ENCODE results near the gene PET100.

GRCh38 chr19:7618771-7619510 is 10.7 kb upstream of the PET100 start:
- TF ChIP-seq POLR2A (IDR thresholded peaks at IDR 0.05) (no peak), CTCF (IDR thresholded peaks at IDR 0.05 in 8 of 11, conservative IDR thresholded peaks at IDR 0.05 in 3 of 11) (no peak)

Measured in spleen (tissue), 7 donors.